AG04450 (cell line): ENCODE measurements around the gene CIRBP. TPM values are rescaled to one million over a fixed set of nuclear protein-coding genes. Genes with fewer than 3 reads are reported as not detected.

ENCODE experiments used
- CTCF ChIA-PET: fragments of 300-600, 350-600 bp; formaldehyde crosslinking; extraction: SDS; loops from one replicate; lab custom pipeline; 2022; ENCODE audit warnings: antibody characterized with exemption, inconsistent platforms; lab: Charles Lee
- POLR2A ChIA-PET: fragments of 350-600 bp; formaldehyde crosslinking; extraction: SDS; loops from one replicate; lab custom pipeline; 2021; ENCODE audit warnings: antibody characterized with exemption, inconsistent platforms; lab: Yijun Ruan, JAX
- DNase-seq: peaks from one replicate; pipeline ENCODE4 v3.0.0-alpha.2; 2011; ENCODE audit warnings: low read depth, low spot score
- H3K27ac ChIP-seq: one replicate; pipeline ENCODE4 v1.5.1; 2012; ENCODE audit warnings: low read depth, low read length, control low read depth
- H3K27me3 ChIP-seq: one replicate; pipeline ENCODE4 v1.6.0; 2012; ENCODE audit warnings: low read length; ENCODE audit not compliant: control insufficient read depth, insufficient read depth
- H3K4me3 ChIP-seq: 2 replicates; pipeline ENCODE4 v1.5.1; 2011; ENCODE audit warnings: mild to moderate bottlenecking, low read depth, low read length, control low read depth
- H3K9me3 ChIP-seq: 2 replicates; pipeline ENCODE4 v1.5.1; 2012; ENCODE audit warnings: low read length; ENCODE audit not compliant: control insufficient read depth, insufficient read depth
- CTCF ChIP-seq: IDR thresholded peaks from 2 replicates; pipeline ENCODE4 v1.5.1; 2011; ENCODE audit warnings: low read depth, low read length, control low read depth, inconsistent platforms
- polyA plus RNA-seq: library from polyadenylated mRNA; depleted of rRNA; stranded (reverse); fragments of >200 nt; gene quantifications from 2 replicates; pipeline ENCODE4 v1.2.3, GENCODE V29; 2011

Gene CIRBP
- polyA plus RNA-seq, 1 experiment = 269 TPM

GRCh38 chr19:1267477-1268225 is 1.5 kb upstream of the CIRBP start:
- no peak for TF ChIP-seq CTCF
- H3K4me3 ChIP-seq = peak overlapping the region; percentile 60
- CTCF ChIA-PET = interaction anchor here (0.6 to 5.0 kb wide), 3 partner anchors 24 to 260 kb away, joined by 4 to 224 read pairs (median 6); partner anchors contain the start of gene ATP5F1D
- POLR2A ChIA-PET = interaction anchor here (3.0 to 7.1 kb wide), 3 partner anchors 13 to 24 kb away, joined by 25 to 241 read pairs (median 237); no protein-coding TSS in a partner anchor
- no peaks in the 10 kb centered on the region for H3K27me3 ChIP-seq
- DNase-seq = no peak
- H3K9me3 ChIP-seq = no peaks in the 10 kb centered on the region; the same call in 1 of the 2 replicates
- H3K27ac ChIP-seq = peak overlapping the region; percentile 31

- H3K9me3 ChIP-seq = no peaks in the 10 kb centered on the region; the same call in 1 of the 2 replicates
- no peaks in the 10 kb centered on the region for H3K27me3 ChIP-seq
- no peak for TF ChIP-seq CTCF
- ChIA-PET POLR2A (interaction anchor here (0.5 to 7.1 kb wide), 50 partner anchors 8 to 596 kb away, joined by 3 to 241 read pairs (median 5); partner anchors contain the start of genes ABCA7, ATP5F1D, CNN2 and DAZAP1), CTCF (interaction anchor here (5.0 kb wide), 1 partner anchor 25 kb away, joined by 224 read pairs; the partner anchor contains the start of gene ATP5F1D)
- no peak for DNase-seq
- H3K4me3 ChIP-seq = no peak overlapping the region
- peak overlapping the region; percentile 31 for H3K27ac ChIP-seq
Observed at GRCh38 chr19:1268226-1269064, 687 bp upstream of the CIRBP start.

DNA sequence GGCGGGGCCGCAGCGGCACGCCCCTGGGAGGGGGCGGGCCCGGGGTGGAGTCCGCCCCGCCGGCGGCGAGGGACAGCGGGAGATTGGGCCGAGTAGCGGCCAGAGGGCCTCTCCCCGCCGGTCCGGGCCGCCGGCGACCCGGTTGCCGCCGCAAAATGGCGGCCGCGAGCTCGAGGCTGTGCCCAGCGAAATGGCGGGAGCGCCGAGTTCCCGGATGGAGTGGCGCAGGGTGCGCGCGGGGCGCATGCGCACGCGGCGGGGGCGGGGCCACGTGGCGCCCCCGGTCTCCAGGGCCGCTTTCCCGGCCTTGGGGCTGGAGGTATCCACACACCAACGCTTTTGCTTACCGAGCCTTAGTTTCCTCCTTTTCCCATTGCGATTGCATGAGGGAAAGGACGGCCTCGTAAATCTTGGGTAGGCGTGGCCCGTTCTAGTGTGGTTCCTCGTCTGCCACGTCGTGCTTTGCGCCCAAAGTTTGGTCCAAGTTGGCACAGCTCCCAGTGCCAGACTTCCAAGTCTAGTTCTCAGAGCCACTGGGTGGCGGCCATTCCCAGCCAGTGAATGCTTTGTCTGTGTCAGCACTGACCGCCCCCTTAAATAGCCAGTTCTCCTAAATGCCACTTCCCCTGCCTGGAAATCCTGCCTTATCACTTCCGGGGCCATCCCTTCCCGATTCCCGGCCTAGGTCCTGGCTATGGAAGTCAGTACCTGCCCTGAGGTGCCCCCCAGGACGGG is 513 bp downstream of the CIRBP start:
- Histone ChIP-seq H3K4me3 (peak overlapping the region; percentile 94), H3K27ac (peak overlapping the region; percentile 94), H3K9me3 (peaks cover 9% of the 10 kb centered on the region; the same call in 1 of the 2 replicates), H3K27me3 (no peaks in the 10 kb centered on the region)
- CTCF ChIA-PET = interaction anchor here (5.0 kb wide), 1 partner anchor 26 kb away, joined by 224 read pairs; the partner anchor contains the start of gene ATP5F1D
- DNase-seq = no peak
- TF ChIP-seq CTCF = no peak
- POLR2A ChIA-PET = interaction anchor here (0.6 to 7.1 kb wide), 39 partner anchors 8 to 885 kb away, joined by 3 to 241 read pairs (median 5); partner anchors contain the start of genes ATP5F1D, CNN2, DAZAP1 and RNU6-2

DNA sequence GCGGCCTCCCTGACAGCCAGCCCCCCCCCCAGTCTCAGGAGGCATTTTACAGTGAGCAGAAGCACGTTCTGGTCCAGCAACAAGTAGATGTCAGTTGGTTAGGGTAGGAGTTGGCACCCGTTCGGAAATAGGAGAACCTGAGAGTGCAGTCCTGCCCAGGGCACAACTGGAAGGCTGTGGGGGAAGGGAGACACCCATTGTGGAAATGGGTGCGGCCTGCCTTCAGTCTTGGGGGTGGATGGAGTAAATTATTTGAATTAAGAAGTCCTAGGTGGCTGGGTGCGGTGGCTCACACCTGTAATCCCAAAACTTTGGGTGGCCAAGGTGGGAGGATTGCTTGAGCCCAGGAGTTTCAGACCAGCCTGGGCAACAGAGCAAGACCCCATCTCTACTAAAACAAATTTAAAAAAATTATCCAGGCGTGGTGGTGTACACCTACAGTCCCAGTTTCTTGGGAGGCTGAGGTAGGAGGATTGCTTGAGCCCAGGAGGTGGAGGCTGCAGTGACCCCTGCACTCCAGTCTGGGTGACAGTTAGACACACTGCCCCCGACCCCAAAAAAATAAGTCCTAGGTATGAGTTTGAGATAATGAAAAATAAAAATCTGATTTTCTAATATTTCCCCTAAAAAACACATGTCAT is 1.2 kb downstream of the CIRBP start:
- TF ChIP-seq CTCF = no peak
- Histone ChIP-seq H3K27ac (peak overlapping the region; percentile 94), H3K27me3 (no peaks in the 10 kb centered on the region), H3K9me3 (peaks cover 12% of the 10 kb centered on the region; the same call in 1 of the 2 replicates), H3K4me3 (peak overlapping the region; percentile 94)
- ChIA-PET POLR2A (interaction anchor here (0.8 to 7.1 kb wide), 3 partner anchors 14 to 26 kb away, joined by 4 to 241 read pairs (median 237); no protein-coding TSS in a partner anchor), CTCF (no interaction called here)
- DNase-seq = no peak
